Measurements from ENCODE around the gene MTHFD2L. TPM values are rescaled to one million over a fixed set of nuclear protein-coding genes. Genes with fewer than 3 reads are reported as not detected.
A peak's percentile ranks its signal among the peaks of the same experiment; 100 is the strongest.
"Not testable (repeated sequence)": the region's sequence is repeated elsewhere in the genome, so short reads cannot be mapped to it uniquely, and the experiment has no call there.

Gene MTHFD2L
- total RNA-seq, 1 donor from 2014 or later: 21.4 TPM

DNA sequence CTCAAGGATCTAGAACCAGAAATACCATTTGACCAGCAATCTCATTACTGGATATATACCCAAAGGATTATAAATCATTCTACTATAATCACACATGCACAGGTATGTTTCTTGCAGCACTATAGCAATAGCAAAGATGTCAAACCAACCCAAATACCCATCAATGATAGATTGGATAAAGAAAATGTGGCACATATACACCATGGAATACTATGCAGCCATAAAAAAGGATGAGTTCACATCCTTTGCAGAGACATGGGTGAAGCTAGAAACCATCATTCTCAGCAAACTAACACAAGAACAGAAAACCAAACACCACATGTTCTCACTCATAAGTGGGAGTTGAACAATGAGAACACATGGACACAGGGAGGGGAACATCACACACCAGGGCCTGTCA is 25.7 kb upstream of the MTHFD2L start:
- DNase-seq (ENCODE audit: low read depth in 2 of 2): not testable (repeated sequence)

DNA sequence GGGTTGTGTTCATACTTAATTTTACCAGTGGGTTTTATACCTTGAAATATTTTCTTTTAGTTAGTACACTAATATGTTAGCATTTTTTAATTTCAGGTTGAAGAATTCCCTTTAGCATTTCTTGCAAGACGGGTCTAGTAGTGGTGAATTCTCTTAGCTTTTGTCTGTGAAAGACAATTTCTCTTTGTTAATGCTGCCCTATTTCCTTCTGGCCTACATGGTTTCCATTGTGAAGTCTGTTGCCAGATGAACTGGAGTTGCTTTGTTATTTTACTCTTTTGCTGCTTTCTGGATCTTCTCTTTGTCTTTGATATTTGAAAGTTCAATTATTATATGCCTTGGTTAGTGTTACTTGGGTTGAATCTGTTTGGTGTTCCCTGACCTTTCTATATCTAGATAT is 25.0 kb upstream of the MTHFD2L start:
- DNase-seq (ENCODE audit: low read depth in 2 of 2): no peak

- peak; percentile 91 to 93 for DNase-seq (ENCODE audit: low read depth in 2 of 2)
Observed at GRCh38 chr4:74133786-74134499, 24.0 kb upstream of the MTHFD2L start.

DNA sequence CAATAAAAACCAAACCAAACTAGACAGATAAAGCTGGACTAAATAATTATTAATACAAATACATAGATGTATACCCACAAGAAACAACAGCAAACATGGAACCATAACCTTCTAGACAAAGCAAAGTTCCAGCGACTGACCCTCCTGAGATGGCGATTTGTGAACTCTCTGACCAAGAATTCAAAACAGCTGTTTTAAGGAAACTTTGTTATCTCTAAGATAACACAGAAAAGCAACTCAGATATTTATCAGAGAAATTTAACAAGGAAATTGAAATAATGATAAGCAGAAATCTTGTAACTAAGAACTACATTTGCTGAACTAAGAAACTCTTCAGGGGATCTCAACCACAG is 23.4 kb upstream of the MTHFD2L start:
- no peak for DNase-seq (ENCODE audit: low read depth in 2 of 2)

- DNase-seq (ENCODE audit: low read depth in 2 of 2): no peak
Observed at GRCh38 chr4:74146581-74147129, 11.3 kb upstream of the MTHFD2L start.

DNA sequence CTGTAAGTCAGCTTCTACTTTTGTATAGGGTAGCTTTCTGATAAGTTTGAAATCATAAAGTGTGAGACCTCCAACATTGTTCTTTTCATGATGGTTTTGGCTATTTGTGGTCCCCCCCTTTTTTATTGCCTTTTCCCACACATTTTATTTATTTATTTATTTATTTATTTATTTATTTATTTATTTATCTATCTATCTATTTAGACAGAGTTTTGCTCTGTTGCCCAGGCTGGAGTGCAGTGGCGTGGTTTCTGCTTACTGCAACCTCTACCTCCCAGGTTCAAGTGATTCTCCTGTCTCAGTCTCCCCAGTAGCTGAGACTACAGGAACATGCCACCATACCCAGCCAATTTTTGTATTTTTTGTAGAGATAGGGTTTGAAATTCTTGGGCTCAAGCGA is 9.7 kb upstream of the MTHFD2L start:
- DNase-seq (ENCODE audit: low read depth in 2 of 2): no peak

- no peak for DNase-seq (ENCODE audit: low read depth in 2 of 2)
Observed at GRCh38 chr4:74152836-74153235, 5.1 kb upstream of the MTHFD2L start.

DNA sequence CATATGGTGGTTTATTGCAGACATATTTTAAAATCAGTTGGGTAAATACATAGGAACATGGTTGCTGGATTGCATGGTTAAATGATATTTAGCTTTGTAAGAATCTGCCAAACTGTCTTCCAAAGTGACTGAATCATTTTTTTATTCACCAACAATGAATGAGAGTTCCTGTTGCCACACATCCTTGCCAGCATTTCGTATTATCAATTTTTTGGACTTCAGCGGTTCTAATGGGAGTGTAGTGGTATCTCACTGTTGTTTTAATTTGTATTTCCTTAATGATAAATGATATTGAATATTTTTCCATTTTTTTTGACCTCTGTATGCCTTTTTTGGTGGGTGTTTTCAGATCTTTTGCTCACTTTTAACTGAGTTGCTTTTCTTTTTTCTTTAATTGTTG is 1.4 kb upstream of the MTHFD2L start:
- peak; percentile 12 to 22 for DNase-seq (ENCODE audit: low read depth in 2 of 2)

GRCh38 chr4:74157154-74157553 is 764 bp upstream of the MTHFD2L start:
- DNase-seq (ENCODE audit: low read depth in 2 of 2): peak; percentile 59 to 87

- peak in 1 of 2 donors; percentile 24 for DNase-seq (ENCODE audit: low read depth in 2 of 2)
Observed at GRCh38 chr4:74158466-74159142, 686 bp downstream of the MTHFD2L start.

DNA sequence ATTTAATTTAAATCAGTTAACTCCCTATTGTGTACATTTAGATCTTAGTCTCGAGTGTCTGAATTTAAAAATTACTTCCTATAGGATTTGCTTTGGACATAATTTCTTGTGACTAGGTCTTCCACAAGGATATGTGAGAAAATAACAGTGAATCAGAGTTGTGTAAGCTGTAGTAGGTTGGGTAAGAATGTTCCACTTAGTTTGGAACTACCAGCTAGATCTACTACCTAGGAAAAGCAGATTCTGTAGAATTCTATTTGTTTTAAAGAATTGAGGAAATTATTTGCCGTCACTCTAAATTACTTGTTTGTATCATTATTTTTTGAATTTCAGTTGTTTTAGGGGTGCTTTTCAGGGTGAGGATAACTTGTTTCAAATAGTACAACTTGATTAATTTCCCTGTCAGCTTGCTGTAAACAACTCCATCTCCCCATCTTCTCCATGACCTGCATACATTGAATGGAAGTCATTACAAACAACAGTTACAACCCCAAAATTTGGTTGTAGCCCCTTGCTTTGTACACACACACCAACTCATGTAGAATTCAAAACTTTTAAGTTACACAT is 1.3 kb downstream of the MTHFD2L start:
- peak; percentile 29 to 31 for DNase-seq (ENCODE audit: low read depth in 2 of 2)

DNA sequence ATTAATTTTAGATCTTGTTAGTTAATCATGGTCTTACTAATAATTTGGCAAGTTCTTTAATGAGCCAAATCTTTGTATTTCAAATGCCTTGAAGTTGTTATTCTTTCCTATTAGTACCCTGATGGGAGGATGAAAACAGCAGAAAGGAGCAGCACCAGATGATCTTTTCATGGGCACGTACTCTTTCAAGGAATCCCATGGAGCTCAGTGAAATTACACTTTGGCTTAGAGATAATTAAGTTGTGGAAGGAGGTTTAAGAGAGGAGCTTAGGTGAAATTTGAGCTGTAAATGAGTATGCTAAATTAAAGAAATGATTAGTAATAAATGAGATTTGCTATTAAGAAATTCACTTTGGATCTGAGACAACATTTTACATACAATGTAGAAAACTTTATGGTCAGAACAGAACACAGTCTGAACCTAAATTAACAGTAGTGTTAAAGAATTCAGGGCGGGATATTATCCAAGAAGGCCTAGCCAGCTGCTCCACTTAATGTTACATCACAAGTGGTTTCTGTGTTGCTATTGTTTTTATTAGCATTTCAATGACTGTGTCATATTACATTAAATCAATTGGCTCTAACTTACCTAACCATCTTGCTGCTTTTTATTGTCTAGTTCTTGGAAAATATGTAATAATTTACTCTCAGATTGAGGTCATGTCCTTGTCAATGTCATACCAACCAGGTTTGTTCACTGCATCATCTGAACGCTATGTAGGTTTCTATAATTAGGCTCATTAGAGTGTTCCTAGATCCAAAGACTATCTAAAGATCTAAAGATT is 3.9 kb downstream of the MTHFD2L start:
- no peak for DNase-seq (ENCODE audit: low read depth in 2 of 2)

- no peak for DNase-seq (ENCODE audit: low read depth in 2 of 2)
Observed at GRCh38 chr4:74166135-74166534, 8.2 kb downstream of the MTHFD2L start.

GRCh38 chr4:74166818-74167217 is 8.9 kb downstream of the MTHFD2L start:
- DNase-seq (ENCODE audit: low read depth in 2 of 2): no peak

GRCh38 chr4:74167585-74167984 is 9.7 kb downstream of the MTHFD2L start:
- no peak for DNase-seq (ENCODE audit: low read depth in 2 of 2)

DNA sequence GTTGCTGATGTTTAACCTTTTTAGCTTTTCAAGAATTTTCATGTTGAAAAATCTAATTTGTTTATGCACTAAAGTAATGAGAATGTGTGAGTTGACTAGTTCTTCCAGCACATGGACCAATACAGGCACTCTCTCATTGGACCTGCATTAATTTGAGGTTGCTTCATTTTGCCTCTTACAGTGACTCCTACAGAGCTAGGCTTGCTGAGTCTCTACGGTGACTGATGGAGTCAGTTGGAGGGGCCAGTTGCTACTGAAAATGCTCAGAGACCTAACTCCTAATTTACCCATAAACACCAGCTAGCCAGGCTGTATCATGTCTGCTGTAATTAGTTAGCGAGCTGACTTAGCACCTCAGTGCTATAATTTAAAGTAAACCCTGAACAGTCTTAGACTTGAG is 10.9 kb downstream of the MTHFD2L start:
- DNase-seq (ENCODE audit: low read depth in 2 of 2): no peak

- no peak for DNase-seq (ENCODE audit: low read depth in 2 of 2)
Observed at GRCh38 chr4:74173321-74173720, 15.4 kb downstream of the MTHFD2L start.

GRCh38 chr4:74174421-74174820 is 16.5 kb downstream of the MTHFD2L start:
- DNase-seq (ENCODE audit: low read depth in 2 of 2): peak in 1 of 2 donors; percentile 7

DNA sequence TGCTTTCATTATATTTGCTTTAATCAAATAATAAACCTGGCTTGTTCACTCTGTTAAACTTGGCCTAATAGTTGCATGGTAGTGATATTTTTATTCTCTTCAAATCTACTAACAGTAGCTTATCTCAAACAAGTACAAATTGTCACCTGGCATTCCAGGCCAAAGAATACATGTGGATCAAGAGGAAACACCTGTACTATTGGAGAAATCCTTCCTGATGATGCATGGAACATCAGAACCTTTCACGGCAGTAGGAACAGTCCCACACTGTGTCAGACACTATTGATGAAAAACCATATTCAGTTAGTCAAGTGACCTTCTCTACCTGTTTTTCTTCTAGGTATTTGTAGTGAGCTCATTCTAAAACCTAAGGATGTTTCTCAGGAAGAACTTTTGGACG is 17.0 kb downstream of the MTHFD2L start:
- DNase-seq (ENCODE audit: low read depth in 2 of 2): peak; percentile 26 to 92

DNA sequence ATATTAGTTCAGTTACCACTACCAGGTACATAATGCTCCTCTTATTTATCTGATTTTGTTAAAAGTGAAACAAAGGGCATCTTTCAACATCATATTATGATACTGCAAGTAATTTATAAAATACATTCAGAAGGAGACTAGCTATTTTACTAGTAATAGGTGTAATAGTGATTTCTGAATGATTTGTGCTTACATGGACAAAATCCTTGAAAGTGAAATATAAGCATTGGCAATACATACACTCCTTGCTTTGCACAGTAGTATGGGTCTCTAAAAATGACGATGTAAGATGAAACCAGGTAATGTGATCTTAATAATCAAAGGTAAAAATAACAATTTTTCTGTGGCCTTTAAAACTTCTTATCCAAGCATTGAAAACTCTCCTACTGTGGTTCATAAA is 17.5 kb downstream of the MTHFD2L start:
- no peak for DNase-seq (ENCODE audit: low read depth in 2 of 2)

GRCh38 chr4:74178798-74179197 is 20.9 kb downstream of the MTHFD2L start:
- no peak for DNase-seq (ENCODE audit: low read depth in 2 of 2)

DNA sequence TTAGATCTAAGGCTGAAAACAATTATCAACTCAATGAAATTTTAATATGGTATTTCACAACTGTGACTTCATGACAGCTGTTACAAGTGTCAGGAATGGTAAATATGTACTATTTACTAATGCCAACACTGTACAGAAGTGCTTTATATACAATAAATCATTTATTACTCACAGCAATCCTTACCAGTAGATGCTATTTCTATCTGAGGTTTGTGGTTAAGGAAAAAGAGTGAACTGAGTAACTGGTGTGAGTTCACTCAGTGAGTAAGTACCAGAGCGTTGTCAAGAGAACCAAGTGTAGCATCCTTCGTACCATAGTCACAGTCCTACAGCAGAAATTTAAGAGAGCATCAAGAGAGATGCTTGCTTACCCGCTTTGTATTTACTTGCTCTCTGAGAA is 23.3 kb downstream of the MTHFD2L start:
- DNase-seq (ENCODE audit: low read depth in 2 of 2): no peak
